ENCODE data around the gene CENPT.

CENPT gene

GRCh38 chr16:67805718-67806427 lies 41.6 kb downstream of the CENPT start:
- DNase-seq, result peak; percentile 17

GRCh38 chr16:67804853-67805542 lies 42.5 kb downstream of the CENPT start:
- no peak for DNase-seq

GRCh38 chr16:67803894-67804293 lies 43.6 kb downstream of the CENPT start:
- no peak for DNase-seq

- DNase-seq, result no peak
Measured at GRCh38 chr16:67801883-67802282, 45.6 kb downstream of the CENPT start.

- no peak for DNase-seq
Measured at GRCh38 chr16:67801241-67801640, 46.3 kb downstream of the CENPT start.

GRCh38 chr16:67800338-67800926 lies 47.1 kb downstream of the CENPT start:
- DNase-seq, result no peak

- DNase-seq, result no peak
Measured at GRCh38 chr16:67796099-67796718, 51.3 kb downstream of the CENPT start.

GRCh38 chr16:67790071-67790470 lies 57.4 kb downstream of the CENPT start:
- no peak for DNase-seq

GRCh38 chr16:67786491-67786890 lies 61.0 kb downstream of the CENPT start:
- DNase-seq, result no peak

GRCh38 chr16:67783353-67783725 lies 64.2 kb downstream of the CENPT start:
- peak; percentile 62 for DNase-seq

- DNase-seq, result peak; percentile 62
Measured at GRCh38 chr16:67782567-67783352, 64.7 kb downstream of the CENPT start.

GRCh38 chr16:67781565-67781921 lies 66.0 kb downstream of the CENPT start:
- no peak for DNase-seq

- no peak for DNase-seq
Measured at GRCh38 chr16:67780847-67781564, 66.5 kb downstream of the CENPT start.

GRCh38 chr16:67779256-67780014 lies 68.1 kb downstream of the CENPT start:
- no peak for DNase-seq
